ENCODE measurements around the gene PROSER3. TPM values are rescaled to one million over a fixed set of nuclear protein-coding genes. Genes with fewer than 3 reads are reported as not detected.
"Not testable (repeated sequence)": the region's sequence is repeated elsewhere in the genome, so short reads cannot be mapped to it uniquely, and the experiment has no call there.

Gene PROSER3
- total RNA-seq, 6 experiments from 2014 or later: 26.4 to 30.0 (median 29.0) TPM

GRCh38 chr19:35723671-35724070 is 34.3 kb upstream of the PROSER3 start:
- Mint-ChIP-seq H3K27me3 (ENCODE audit: insufficient read depth) (peaks cover 2% of the 10 kb centered on the region; the same call in 1 of the 2 replicates), H3K4me1 (ENCODE audit: low read depth) (peaks cover 9% of the 10 kb centered on the region), H3K4me3 (no peak overlapping the region), H3K27ac (no peak overlapping the region), H3K9me3 (no peaks in the 10 kb centered on the region), H3K36me3 (ENCODE audit: low read depth) (peaks cover 8% of the 10 kb centered on the region; the same call in 1 of the 2 replicates)
- no peak for DNase-seq
- no peak for TF ChIP-seq CTCF (IDR thresholded peaks at IDR 0.05)

GRCh38 chr19:35724132-35724531 is 33.8 kb upstream of the PROSER3 start:
- not testable (repeated sequence) for H3K9me3 Mint-ChIP-seq; H3K36me3 Mint-ChIP-seq (ENCODE audit: low read depth); DNase-seq; H3K27me3 Mint-ChIP-seq (ENCODE audit: insufficient read depth); H3K27ac Mint-ChIP-seq; H3K4me1 Mint-ChIP-seq (ENCODE audit: low read depth); H3K4me3 Mint-ChIP-seq

- Mint-ChIP-seq H3K36me3 (ENCODE audit: low read depth) (peaks cover 8% of the 10 kb centered on the region; the same call in 1 of the 2 replicates), H3K4me1 (ENCODE audit: low read depth) (peaks cover 1% of the 10 kb centered on the region), H3K4me3 (no peak overlapping the region), H3K27me3 (ENCODE audit: insufficient read depth) (peaks cover 2% of the 10 kb centered on the region; the same call in 1 of the 2 replicates), H3K27ac (no peak overlapping the region), H3K9me3 (no peaks in the 10 kb centered on the region)
- no peak for TF ChIP-seq CTCF (IDR thresholded peaks at IDR 0.05)
- DNase-seq: no peak
Observed at GRCh38 chr19:35724560-35724959, 33.4 kb upstream of the PROSER3 start.

GRCh38 chr19:35725216-35725861 is 32.6 kb upstream of the PROSER3 start:
- H3K4me3 Mint-ChIP-seq: no peak overlapping the region
- no peaks in the 10 kb centered on the region for H3K4me1 Mint-ChIP-seq (ENCODE audit: low read depth)
- peaks cover 10% of the 10 kb centered on the region for H3K36me3 Mint-ChIP-seq (ENCODE audit: low read depth)
- no peak overlapping the region for H3K27ac Mint-ChIP-seq
- H3K9me3 Mint-ChIP-seq: no peaks in the 10 kb centered on the region
- TF ChIP-seq CTCF (IDR thresholded peaks at IDR 0.05): no peak
- H3K27me3 Mint-ChIP-seq (ENCODE audit: insufficient read depth): peaks cover 2% of the 10 kb centered on the region; the same call in 1 of the 2 replicates
- no peak for DNase-seq

GRCh38 chr19:35727053-35727955 is 30.7 kb upstream of the PROSER3 start:
- Mint-ChIP-seq H3K27me3 (ENCODE audit: insufficient read depth) (peaks cover 2% of the 10 kb centered on the region; the same call in 1 of the 2 replicates), H3K4me1 (ENCODE audit: low read depth) (no peaks in the 10 kb centered on the region), H3K9me3 (no peaks in the 10 kb centered on the region), H3K27ac (no peak overlapping the region), H3K36me3 (ENCODE audit: low read depth) (peaks cover 12% of the 10 kb centered on the region), H3K4me3 (no peak overlapping the region)
- DNase-seq: no peak
- TF ChIP-seq CTCF (IDR thresholded peaks at IDR 0.05): no peak
